Left lung (tissue), 10 donors: ENCODE data around the gene PPP1R36. TPM values are rescaled to one million over a fixed set of nuclear protein-coding genes. Genes with fewer than 3 reads are reported as not detected.
"Not testable (repeated sequence)": the region's sequence is repeated elsewhere in the genome, so short reads cannot be mapped to it uniquely, and the experiment has no call there.

ENCODE experiments used
- ATAC-seq: fragments of 200-7000 bp; cut with Tn5 transposase; one replicate; pipeline ENCODE4 v1.9.1; 2020; ENCODE audit warnings: moderate library complexity
- DNase-seq, 4 donors: peaks; one replicate each; pipeline ENCODE4 v3.0.0-alpha.2; 2013 to 2020
- H3K27ac ChIP-seq, 2 donors: fragments of 200-600 bp; sonication (generic) in 1 of 2; one replicate each; pipeline versions ENCODE4 v1.5.0 to v1.8.0; 2020 to 2021
- H3K27me3 ChIP-seq, 2 donors: fragments of 200-600 bp; sonication (generic) in 1 of 2; one replicate each; pipeline versions ENCODE4 v1.5.0 to v1.8.0; 2020 to 2021
- H3K36me3 ChIP-seq, 2 donors: fragments of 200-600 bp; sonication (generic) in 1 of 2; one replicate each; pipeline versions ENCODE4 v1.5.0 to v1.8.0; 2020 to 2021
- H3K4me1 ChIP-seq, 2 donors: fragments of 200-600 bp; one replicate each; pipeline ENCODE4 v1.8.0; 2021
- H3K4me3 ChIP-seq, 2 donors: fragments of 200-600 bp; sonication (generic) in 1 of 2; one replicate each; pipeline versions ENCODE4 v1.5.0 to v1.8.0; 2020 to 2021; ENCODE audit warnings: mild to moderate bottlenecking in 1 of 2
- H3K9me3 ChIP-seq, 2 donors: fragments of 200-600 bp; sonication (generic) in 1 of 2; one replicate each; pipeline versions ENCODE4 v1.5.0 to v1.8.0; 2020 to 2021
- intact Hi-C, 2 donors: fragments of 100-400 bp; cut with DNase I; formaldehyde crosslinking; loops; one replicate each; pipeline versions ENCODE4 v1.11.2 to v1.14.2; 2022
- polyA plus RNA-seq, 6 donors: library from polyadenylated mRNA; unstranded; fragments of 120-200 nt; gene quantifications; one replicate each; pipeline ENCODE4 v1.2.1, GENCODE V29; 2013; ENCODE audit not compliant: insufficient read length in 6 of 6
- total RNA-seq, 2 donors: library from RNA; stranded (reverse); fragmentation: NEBNext Ultra II Directional; extraction: Animal tissue kit (Norgen Biotek cat#: 25700); gene quantifications; one replicate each; pipeline ENCODE4 v1.2.1, GENCODE V29; 2021
- TF ChIP-seq, protein P1 (sequence below), 2 donors: fragments of 200-600 bp; sonication (generic) in 1 of 2; IDR thresholded peaks; one replicate each; pipeline versions ENCODE4 v1.5.0 to v1.8.0; 2021; ENCODE audit warnings: antibody characterized with exemption in 2 of 2
- donor health status: DM: no; HTN: yes; CAD: no.
- donor health status: DM: no; HTN: no; CAD: no.

Gene PPP1R36
- total and polyA plus RNA-seq, 8 donors = 0.33 to 2.1 (median 0.74) TPM

DNA sequence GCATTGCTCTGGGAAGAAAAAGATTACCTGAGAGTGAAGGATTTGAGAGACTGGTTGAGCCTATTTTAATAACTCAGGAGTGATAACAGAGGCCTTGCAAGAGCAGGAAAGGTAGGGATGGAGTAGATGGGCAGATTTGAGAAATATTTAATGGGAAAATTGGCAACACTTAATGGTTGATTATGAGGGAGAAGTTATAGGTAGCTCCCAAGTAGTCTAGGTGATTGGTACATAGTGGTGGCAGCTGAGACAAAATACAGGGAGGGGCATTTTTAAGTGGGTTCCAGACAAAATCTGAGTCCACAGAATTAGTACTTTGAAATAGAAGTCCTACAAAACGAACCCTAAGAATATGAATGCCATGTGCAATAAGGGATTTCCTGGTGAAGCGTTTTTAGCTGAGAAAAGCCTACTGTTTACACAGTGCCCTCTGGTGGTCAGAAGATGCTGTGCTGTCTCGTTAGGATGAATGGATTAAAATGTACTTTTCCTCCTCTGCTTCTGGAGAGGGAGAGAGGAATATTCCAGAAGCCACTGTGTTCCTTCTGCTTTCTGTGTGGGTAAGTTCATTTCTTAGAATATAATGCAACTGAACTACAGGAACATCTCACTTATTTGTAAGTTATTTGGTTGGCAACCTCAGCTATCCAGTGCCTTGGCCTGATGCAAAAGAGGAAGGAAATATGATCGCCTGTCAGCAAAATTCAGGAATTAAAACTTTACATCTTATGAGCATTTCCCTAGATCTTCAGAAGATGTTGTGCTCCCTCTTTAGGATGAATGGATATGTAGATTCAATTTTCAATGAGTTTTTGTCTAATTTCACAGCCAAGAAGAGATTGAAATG, 38.7 kb upstream of the PPP1R36 start:
- Histone ChIP-seq H3K27ac (peak overlapping the region; percentile 4 to 68), H3K36me3 (no peaks in the 10 kb centered on the region), H3K9me3 (no peaks in the 10 kb centered on the region), H3K27me3 (no peaks in the 10 kb centered on the region), H3K4me1 (peaks cover 34 to 78% of the 10 kb centered on the region in 2 donors), H3K4me3 (no peak overlapping the region)
- peak; percentile 82 for ATAC-seq
- TF ChIP-seq, protein P1, sequence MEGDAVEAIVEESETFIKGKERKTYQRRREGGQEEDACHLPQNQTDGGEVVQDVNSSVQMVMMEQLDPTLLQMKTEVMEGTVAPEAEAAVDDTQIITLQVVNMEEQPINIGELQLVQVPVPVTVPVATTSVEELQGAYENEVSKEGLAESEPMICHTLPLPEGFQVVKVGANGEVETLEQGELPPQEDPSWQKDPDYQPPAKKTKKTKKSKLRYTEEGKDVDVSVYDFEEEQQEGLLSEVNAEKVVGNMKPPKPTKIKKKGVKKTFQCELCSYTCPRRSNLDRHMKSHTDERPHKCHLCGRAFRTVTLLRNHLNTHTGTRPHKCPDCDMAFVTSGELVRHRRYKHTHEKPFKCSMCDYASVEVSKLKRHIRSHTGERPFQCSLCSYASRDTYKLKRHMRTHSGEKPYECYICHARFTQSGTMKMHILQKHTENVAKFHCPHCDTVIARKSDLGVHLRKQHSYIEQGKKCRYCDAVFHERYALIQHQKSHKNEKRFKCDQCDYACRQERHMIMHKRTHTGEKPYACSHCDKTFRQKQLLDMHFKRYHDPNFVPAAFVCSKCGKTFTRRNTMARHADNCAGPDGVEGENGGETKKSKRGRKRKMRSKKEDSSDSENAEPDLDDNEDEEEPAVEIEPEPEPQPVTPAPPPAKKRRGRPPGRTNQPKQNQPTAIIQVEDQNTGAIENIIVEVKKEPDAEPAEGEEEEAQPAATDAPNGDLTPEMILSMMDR (IDR thresholded peaks at IDR 0.05) = peak; percentile 93 to 98
- intact Hi-C loops = no loop called here
- peak in 3 of 4 donors; percentile 46 to 74 (median 46) for DNase-seq

DNA sequence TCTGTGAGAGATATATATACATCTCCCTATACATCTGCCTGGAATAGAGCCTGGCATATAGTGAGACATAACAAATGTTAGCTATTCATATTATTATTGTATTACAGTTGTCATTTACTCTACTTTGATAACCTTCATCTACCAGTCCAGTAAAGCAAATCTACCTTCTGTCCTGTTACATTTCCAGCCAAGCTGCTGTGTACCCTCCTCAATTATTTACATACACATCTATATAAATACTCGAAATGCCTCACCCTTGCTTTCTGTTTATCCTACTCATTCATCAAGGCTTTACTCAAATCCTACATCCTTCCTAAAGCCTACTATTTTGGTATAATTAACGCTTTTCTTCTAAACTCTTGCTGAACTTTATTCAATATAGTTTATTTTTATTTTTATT, 36.5 kb upstream of the PPP1R36 start:
- intact Hi-C loops = no loop called here

DNA sequence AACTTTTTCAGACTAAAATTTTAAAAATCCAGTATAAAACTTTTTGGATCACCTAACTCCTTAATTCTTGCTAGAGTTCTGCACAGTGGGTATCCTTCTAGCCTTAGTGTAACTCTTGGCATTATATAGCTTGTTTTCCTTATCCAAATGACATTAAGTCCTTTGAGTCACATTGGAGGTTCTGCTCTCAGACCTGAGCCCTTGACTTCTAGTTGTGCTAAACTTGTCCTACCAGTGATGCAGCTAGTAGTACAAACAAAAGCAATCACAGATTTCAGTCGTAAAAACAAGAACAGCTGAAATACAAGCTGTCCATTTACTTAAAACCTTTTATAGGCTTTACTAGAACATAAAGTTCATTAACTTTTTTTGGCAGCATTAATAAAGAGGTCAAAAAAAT, 34.7 kb upstream of the PPP1R36 start:
- Histone ChIP-seq H3K4me3 (no peak overlapping the region), H3K36me3 (no peaks in the 10 kb centered on the region), H3K4me1 (peaks cover 14 to 48% of the 10 kb centered on the region in 2 donors), H3K9me3 (no peaks in the 10 kb centered on the region), H3K27me3 (no peaks in the 10 kb centered on the region), H3K27ac (no peak overlapping the region)
- ATAC-seq (peak; percentile 58), DNase-seq (peak in 1 of 4 donors; percentile 30)
- intact Hi-C loops = no loop called here
- TF ChIP-seq, protein P1 (IDR thresholded peaks at IDR 0.05) = no peak

More for the DNA sequence above, 36.5 kb upstream of the PPP1R36 start:
- TF ChIP-seq, protein P1 (IDR thresholded peaks at IDR 0.05) = no peak
- DNase-seq (no peak), ATAC-seq (no peak)
- Histone ChIP-seq H3K27ac (no peak overlapping the region), H3K4me1 (peaks cover 23 to 62% of the 10 kb centered on the region in 2 donors), H3K36me3 (no peaks in the 10 kb centered on the region), H3K4me3 (no peak overlapping the region), H3K27me3 (no peaks in the 10 kb centered on the region), H3K9me3 (no peaks in the 10 kb centered on the region)

DNA sequence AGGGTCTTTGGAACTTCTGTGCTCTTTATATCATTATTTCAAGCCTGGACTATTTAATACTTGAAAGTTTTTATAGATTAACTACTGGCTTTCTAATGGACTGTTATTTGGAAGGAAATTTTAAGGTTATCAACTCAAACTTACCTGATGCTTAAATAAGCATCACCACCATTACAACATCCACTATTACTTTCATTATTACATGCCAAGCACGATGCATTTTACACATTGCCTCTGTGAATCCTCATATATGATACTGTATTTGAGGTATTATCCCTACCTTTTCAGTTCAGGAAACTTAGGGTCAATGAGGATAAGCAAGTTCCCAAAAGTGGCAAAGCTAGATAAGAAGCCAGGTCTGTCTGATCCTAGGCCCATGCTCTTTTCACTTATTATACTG, 32.8 kb upstream of the PPP1R36 start:
- ATAC-seq = no peak
- no peak overlapping the region for H3K27ac ChIP-seq
- H3K36me3 ChIP-seq = peaks cover 0 to 7% of the 10 kb centered on the region in 2 donors
- H3K4me1 ChIP-seq = peaks cover 0 to 39% of the 10 kb centered on the region in 2 donors
- TF ChIP-seq, protein P1 (IDR thresholded peaks at IDR 0.05) = no peak
- no peak overlapping the region for H3K4me3 ChIP-seq
- intact Hi-C loops = no loop called here
- DNase-seq = no peak
- H3K9me3 ChIP-seq = no peaks in the 10 kb centered on the region
- H3K27me3 ChIP-seq = no peaks in the 10 kb centered on the region

DNA sequence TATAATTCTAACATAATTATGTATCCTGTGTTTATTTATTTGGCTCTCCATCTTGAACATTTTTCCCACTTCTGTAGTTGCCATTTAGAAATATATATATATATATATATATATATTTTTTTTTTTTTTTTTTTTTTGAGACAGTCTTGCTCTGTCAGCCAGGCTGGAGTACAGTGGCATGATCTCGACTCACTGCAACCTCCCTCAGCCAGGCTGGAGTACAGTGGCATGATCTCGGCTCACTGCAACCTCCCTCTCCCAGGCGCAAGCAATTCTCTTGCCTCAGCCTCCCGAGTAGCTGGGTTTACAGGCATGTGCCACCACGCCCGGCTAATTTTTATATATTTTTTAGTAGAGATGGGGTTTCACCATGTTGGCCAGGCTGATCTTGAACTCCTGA, 32.1 kb upstream of the PPP1R36 start:
- H3K27ac ChIP-seq, intact Hi-C loops, DNase-seq, H3K4me3 ChIP-seq, ATAC-seq, H3K9me3 ChIP-seq, H3K27me3 ChIP-seq: not testable (repeated sequence)
- Histone ChIP-seq H3K4me1 (peaks cover 0 to 32% of the 10 kb centered on the region in 2 donors), H3K36me3 (peaks cover 0 to 14% of the 10 kb centered on the region in 2 donors)
